ES-I3 (cell line): ENCODE measurements around the gene GTF2F2.
"Not testable (repeated sequence)": the region's sequence is repeated elsewhere in the genome, so short reads cannot be mapped to it uniquely, and the experiment has no call there.

Source experiments
- H3K36me3 ChIP-seq: 2 replicates; pipeline ENCODE4 v1.6.1; 2013; ENCODE audit warnings: mild to moderate bottlenecking, low read length, control low read depth, moderate library complexity; ENCODE audit not compliant: insufficient read depth
- H3K4me1 ChIP-seq: 2 replicates; pipeline ENCODE4 v1.6.1; 2013; ENCODE audit warnings: mild to moderate bottlenecking, control low read depth, low read length; ENCODE audit not compliant: insufficient read depth
- H3K9ac ChIP-seq: 2 replicates; pipeline ENCODE4 v1.6.1; 2013; ENCODE audit warnings: low read depth, mild to moderate bottlenecking, low read length, moderate library complexity
- H3K9me3 ChIP-seq: 2 replicates; pipeline ENCODE4 v1.6.1; 2013; ENCODE audit warnings: mild to moderate bottlenecking, low read length, moderate library complexity; ENCODE audit not compliant: control insufficient read depth, insufficient read depth

GTF2F2 gene

DNA sequence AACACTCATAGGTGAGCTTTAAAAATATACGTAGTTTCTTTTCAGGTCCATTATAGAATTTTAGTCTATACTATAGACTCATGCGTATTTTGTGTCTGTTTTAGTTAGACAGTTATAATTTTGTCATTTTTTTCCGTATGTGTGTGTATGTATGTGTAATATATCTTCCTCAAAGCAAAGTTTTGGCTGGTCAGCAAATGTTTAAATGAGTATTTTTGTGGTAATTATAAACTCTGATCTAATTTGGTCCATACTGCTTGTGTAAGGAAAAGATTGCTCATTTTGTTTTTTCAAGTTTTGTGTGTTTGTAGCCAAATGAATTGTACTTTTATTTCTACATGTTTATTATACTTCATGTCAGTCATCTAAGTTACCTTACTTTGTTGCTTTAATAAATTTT, 60.0 kb downstream of the GTF2F2 start:
- no peak overlapping the region for H3K9ac ChIP-seq
- H3K9me3 ChIP-seq = no peaks in the 10 kb centered on the region
- no peaks in the 10 kb centered on the region for H3K36me3 ChIP-seq
- no peaks in the 10 kb centered on the region for H3K4me1 ChIP-seq

DNA sequence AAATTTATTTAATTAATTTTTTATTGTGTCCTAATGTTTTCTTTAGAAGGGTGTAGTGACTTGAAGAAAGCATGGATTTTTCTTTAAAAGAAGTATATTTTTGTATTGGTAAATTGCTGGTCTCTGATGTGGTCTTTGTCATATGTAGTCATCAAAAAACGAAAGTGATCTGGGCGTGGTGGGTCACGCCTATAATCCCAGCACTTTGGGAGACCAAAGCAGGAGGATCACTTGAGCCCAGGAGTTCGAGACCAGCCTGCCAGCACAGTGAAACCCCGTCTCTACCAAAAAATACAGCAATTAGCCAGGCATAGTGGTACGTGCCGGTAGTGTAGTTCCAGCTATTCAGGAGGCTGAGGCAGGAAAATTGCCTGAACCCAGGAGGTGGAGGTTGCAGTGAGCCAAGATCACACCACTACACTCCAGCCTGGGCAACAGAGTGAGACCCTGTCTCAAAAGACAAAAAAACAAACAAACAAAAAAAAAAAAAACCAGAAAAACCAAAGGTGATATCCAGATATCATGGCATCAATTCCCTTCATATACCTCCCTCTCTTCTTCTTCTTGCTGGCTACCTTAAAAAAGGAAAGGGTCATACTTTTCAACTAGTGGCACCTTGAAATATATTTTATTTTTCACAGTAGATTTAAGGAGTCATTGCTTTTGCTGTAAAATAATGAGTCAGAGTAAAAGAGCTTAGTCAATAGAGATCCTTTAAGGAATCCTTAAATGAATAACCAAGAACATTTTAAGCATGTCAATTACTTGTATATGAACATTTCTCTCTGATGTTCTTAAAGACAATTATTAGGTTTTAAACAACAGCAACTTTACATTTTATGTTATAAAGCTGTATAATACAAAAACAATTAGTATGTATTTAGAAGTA, 60.6 kb downstream of the GTF2F2 start:
- Histone ChIP-seq H3K4me1 (no peaks in the 10 kb centered on the region), H3K9me3 (no peaks in the 10 kb centered on the region), H3K36me3 (no peaks in the 10 kb centered on the region), H3K9ac (no peak overlapping the region)

DNA sequence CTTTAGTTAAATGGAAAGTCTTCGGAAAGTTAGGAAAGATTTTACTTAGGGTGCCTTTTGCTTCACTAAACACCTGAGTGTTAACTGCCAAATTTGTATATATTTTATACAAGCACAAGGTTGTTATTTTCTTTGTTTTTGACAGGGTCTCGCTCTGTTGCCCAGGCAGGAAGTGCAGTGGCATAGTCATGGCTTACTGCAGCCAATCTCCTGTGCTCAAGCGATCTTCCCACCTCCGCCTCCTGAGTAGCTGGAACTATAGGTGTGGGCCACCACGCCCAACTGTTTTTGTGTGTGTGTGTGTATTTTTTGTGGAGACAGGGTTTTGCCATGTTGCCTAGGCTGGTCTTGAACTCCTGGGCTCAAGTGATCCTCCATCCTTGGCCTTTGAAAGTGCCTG, 64.4 kb downstream of the GTF2F2 start:
- H3K9me3 ChIP-seq = no peaks in the 10 kb centered on the region
- no peaks in the 10 kb centered on the region for H3K36me3 ChIP-seq
- H3K9ac ChIP-seq = no peak overlapping the region
- no peaks in the 10 kb centered on the region for H3K4me1 ChIP-seq

DNA sequence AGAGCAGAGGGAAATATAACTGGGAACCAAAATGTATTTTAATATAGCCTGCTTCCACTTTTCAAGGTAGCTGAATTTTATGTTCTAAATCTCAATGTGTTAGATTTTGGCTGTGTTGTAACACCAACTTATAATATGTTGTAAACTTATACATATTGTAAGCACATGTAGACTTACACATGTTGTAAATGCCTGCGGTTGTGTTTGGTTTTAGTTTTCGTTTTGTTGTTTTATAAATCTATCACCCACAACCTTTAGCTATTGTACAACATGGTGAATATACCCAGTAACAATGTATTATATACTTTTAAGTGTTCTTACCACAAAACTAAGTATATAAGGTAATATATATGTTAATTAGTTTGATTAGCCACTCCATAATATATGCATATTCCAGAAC, 65.0 kb downstream of the GTF2F2 start:
- H3K36me3 ChIP-seq = no peaks in the 10 kb centered on the region
- no peaks in the 10 kb centered on the region for H3K9me3 ChIP-seq
- H3K9ac ChIP-seq = no peak overlapping the region
- H3K4me1 ChIP-seq = no peaks in the 10 kb centered on the region

DNA sequence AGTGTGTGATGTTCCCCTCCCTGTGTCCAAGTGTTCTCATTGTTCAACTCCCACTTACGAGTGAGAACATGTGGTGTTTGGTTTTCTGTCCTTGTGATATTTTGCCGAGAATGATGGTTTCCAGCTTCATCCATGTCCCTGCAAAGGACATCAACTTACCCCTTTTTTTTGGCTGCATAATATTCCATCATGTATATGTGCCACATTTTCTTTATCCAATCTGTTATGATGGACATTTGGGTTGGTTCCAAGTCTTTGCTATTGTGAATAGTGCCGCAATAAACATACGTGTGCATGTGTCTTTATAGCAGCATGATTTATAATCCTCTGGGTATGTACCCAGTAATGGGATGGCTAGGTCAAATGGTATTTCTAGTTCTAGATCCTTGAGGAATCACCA, 68.8 kb downstream of the GTF2F2 start:
- not testable (repeated sequence) for H3K9me3 ChIP-seq, H3K36me3 ChIP-seq, H3K9ac ChIP-seq, H3K4me1 ChIP-seq

DNA sequence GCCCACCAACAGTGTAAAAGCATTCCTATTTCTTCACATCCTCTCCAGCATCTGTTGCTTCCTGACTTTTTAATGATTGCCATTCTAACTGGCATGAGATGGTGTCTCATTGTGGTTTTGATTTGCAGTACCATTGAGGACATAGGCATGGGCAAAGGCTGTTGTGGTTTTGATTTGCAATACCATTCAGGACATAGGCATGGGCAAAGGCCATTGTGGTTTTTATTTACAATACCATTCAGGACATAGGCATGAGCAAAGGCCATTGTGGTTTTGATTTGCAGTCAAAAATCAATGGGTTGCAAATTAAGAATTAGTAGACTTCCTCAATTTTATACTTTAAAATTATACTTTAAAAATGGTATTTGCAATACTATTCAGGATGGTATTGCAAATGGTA, 69.2 kb downstream of the GTF2F2 start:
- H3K36me3 ChIP-seq, H3K9ac ChIP-seq, H3K4me1 ChIP-seq, H3K9me3 ChIP-seq: not testable (repeated sequence)

DNA sequence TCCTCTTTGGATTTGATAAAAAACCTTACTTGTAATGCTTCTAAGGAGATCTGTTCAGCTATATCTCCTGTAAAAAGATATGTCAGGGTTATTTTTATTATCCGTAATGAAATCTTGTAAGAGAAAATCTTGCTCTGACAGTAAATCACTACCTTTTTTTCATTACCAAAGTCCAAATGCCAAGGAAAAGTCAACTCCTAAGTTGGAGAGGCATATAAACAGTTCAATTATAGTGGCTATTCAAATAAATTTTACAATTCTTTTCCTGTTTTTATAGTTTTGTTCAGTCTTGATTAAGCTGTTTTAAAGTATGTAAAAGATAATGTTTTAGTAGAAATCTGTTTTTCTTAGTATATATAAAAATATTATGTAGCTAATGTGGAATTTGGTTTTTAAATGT, 71.6 kb downstream of the GTF2F2 start:
- Histone ChIP-seq H3K36me3 (no peaks in the 10 kb centered on the region), H3K4me1 (peaks cover 12% of the 10 kb centered on the region), H3K9me3 (no peaks in the 10 kb centered on the region), H3K9ac (no peak overlapping the region)

DNA sequence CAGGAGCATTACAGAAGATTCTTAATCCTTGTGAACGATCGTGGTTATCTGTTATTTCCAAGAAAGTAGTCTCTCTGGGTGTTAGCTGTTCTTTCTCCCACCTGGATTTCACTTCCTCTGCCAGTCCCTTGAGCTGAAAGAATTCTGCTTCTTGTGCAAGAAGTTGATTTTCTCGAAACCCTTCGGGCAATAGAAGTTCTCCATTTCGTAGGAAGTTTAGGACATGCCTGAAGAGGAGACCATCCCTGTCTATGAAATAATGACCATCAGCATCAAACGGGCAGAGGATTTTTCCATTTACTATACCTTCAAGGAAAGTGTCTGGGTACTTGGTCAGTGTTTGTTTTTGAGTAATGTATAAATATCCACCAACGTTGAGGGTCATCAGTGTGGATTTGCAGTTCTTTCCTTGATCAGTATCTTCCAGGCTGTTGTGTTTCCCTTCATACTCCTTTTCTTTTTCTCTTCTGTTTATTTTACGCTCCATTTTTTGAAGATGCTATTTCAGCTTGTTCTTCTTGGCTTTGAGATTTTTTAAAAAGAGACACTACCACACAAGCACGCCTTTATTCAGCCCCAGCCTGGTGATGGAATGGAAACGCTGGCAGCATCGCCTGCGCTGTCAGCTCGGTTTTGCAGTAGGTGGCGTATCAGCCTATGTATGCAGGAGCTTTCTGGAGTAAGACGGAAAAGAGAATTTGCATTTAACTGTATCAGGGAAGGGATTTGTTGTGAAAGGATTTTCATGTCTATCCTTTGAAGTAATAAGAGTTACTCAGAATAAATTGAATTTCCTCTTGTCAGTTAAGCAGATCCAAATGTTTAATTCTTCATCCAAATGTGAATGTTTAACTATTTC, 74.0 kb downstream of the GTF2F2 start:
- Histone ChIP-seq H3K9ac (no peak overlapping the region), H3K36me3 (no peaks in the 10 kb centered on the region), H3K4me1 (peaks cover 12% of the 10 kb centered on the region), H3K9me3 (no peaks in the 10 kb centered on the region)

DNA sequence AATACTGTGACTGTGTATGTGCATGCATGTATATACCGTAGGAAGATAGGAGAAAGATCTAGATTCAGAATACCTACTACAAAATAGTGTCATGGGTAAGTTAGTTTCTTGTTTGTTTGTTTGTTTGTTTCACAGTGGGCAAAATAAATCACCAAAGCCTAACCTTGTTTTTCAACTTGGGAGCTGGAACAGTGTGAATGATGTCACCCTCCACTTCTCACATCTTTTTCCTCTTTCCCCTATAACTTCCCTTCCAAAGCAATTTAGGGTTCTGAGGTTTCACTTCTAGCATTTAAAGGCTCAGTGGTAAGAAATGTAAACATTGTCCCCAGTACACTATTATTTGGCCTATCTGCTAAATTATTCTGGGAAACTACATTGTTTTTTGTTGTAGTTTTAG, 75.1 kb downstream of the GTF2F2 start:
- H3K4me1 ChIP-seq = peaks cover 12% of the 10 kb centered on the region
- no peaks in the 10 kb centered on the region for H3K36me3 ChIP-seq
- no peaks in the 10 kb centered on the region for H3K9me3 ChIP-seq
- H3K9ac ChIP-seq = no peak overlapping the region

DNA sequence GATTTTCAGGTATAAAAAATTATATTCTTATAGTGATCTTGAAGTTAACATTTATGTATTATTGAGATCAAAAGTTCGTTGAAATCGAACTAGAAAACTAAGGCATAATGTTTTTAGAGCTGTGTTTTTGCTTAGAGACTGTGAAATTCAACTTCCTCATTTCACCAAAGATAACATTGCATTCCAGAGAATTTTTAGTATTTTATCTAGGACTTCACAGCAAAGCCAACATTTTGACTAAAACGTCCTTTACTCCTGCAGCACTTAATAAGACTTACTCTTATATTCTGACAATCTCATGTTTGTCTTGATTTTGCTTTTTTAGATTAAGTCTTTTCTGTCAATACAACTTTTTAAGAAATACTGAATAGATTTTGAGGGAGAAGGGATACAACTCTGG, 75.8 kb downstream of the GTF2F2 start:
- Histone ChIP-seq H3K36me3 (no peaks in the 10 kb centered on the region), H3K9ac (no peak overlapping the region), H3K4me1 (peaks cover 12% of the 10 kb centered on the region), H3K9me3 (no peaks in the 10 kb centered on the region)

DNA sequence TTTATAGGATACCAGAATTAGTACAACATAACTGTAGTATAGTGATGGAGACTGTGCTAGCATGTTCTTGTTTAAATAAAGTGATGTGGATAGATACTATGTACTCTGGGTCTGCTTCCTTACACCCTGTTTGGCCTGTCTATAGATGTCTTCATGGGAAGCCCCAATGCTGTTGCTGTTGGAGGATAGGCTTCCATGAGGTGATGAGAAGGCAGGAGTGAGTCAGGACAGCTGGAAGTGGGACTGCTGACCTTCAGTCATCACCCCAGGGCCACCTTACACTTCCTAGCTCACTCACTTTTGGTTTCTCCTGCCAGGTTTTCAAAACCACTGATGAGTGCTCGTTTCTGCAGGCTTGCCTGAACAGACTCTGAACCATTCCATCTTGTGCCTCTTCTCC, 76.3 kb downstream of the GTF2F2 start:
- Histone ChIP-seq H3K36me3 (no peaks in the 10 kb centered on the region), H3K4me1 (peaks cover 12% of the 10 kb centered on the region), H3K9ac (no peak overlapping the region), H3K9me3 (no peaks in the 10 kb centered on the region)

DNA sequence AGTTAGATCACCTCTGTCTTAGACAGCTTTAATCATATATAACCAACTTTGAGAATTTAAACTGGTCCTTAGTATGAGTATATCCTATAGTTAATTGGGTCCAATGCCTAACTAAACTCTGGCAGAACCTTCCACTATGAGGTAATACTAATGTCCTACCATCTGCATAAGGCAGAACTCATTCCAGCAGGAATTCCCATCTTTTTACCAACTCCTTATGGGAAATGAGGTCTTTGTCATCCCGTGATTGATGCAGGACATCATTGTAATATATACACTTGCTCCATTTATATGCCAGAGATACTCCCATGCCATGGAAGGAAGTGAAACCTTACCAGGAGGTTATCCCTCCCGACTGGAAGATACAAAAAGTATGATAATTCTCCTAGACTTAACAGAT, 77.7 kb downstream of the GTF2F2 start:
- peaks cover 12% of the 10 kb centered on the region for H3K4me1 ChIP-seq
- H3K9ac ChIP-seq = no peak overlapping the region
- no peaks in the 10 kb centered on the region for H3K9me3 ChIP-seq
- H3K36me3 ChIP-seq = no peaks in the 10 kb centered on the region

DNA sequence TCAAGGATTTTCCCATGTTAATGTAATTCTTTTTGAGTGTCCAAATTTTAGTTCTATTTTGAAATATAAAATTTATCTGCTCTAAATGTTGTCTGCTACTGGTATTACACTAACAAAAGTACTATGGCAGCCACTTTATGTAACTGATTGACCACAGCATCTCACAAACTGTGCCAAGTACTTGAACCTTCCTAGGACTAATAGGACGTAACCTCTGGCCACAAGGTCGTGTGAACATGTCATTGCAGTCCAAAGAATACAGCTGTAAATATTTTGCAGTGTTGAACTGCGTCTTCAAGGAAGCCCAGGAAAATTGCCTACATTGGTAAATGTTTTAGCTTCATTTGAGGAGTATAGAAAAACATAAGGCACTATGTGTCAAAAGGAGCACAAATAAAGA, 78.6 kb downstream of the GTF2F2 start:
- no peaks in the 10 kb centered on the region for H3K9me3 ChIP-seq
- H3K9ac ChIP-seq = no peak overlapping the region
- H3K36me3 ChIP-seq = no peaks in the 10 kb centered on the region
- H3K4me1 ChIP-seq = peaks cover 10% of the 10 kb centered on the region

DNA sequence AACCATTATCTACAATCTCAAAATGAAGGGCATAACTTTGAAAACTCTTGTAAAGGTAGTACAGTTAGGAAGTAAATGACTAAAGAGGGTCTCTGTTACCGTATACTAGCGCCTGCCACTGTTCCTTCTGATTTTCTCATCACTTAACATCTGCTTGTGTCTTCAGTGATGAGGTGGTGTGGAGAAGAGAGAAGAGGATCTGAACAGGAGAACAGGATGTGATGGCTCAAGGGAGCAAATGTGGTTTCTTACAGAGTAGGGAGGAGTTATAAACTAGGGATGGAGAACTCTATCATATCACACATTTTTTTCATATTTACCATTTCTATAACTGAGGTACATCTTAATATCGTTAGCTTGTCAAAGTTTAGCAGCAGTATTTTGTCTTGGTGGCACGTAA, 79.4 kb downstream of the GTF2F2 start:
- H3K36me3 ChIP-seq = no peaks in the 10 kb centered on the region
- H3K9ac ChIP-seq = no peak overlapping the region
- peaks cover 5% of the 10 kb centered on the region; the same call in 1 of the 2 replicates for H3K4me1 ChIP-seq
- no peaks in the 10 kb centered on the region for H3K9me3 ChIP-seq

DNA sequence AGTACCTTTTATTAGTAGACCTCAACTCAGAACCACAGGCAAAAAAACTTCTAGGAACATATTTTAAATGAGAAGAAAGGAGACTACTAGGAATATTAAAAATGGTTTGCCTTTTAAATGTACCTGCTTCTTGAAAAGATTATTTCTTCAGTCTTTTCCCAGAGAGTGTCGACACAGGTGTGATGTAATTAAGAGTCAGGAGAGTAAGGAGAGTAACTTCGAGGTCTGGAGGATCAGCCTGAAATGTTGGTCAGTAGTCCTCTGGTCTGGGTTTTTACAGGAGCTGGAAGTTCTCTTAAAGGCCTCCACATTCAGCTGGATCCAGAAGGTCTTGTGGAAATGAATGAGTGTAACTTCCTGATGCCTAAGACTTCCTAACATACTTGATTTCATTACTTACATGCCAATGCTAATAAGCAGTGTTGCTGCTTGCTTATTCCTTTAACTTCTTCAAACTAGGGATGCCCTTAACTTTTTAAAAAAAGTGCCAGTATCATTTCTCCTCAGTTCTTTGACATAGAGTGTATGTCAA, 80.5 kb downstream of the GTF2F2 start, which contains the start of gene KCTD4:
TSS of gene KCTD4 (minus strand) at position 345 of the 532 bp plus-strand sequence. CDS start 6,478 bp downstream, outside the sequence.
- Histone ChIP-seq H3K9me3 (no peaks in the 10 kb centered on the region), H3K36me3 (no peaks in the 10 kb centered on the region), H3K4me1 (no peaks in the 10 kb centered on the region), H3K9ac (no peak within 1 kb of the TSS)
